Endodermal cell (in vitro differentiated cells): ENCODE measurements around the gene AFF3. TPM values are rescaled to one million over a fixed set of nuclear protein-coding genes. Genes with fewer than 3 reads are reported as not detected.
A peak's percentile ranks its signal among the peaks of the same experiment; 100 is the strongest.

Source experiments
- DNase-seq: peaks from one replicate; pipeline ENCODE4 v3.0.0-alpha.2; 2017
- H3K27ac ChIP-seq: 2 replicates; pipeline ENCODE4 v1.5.1; 2013; ENCODE audit warnings: mild to moderate bottlenecking, low read depth, low read length, moderate library complexity
- H3K27me3 ChIP-seq: 2 replicates; pipeline ENCODE4 v1.6.1; 2013; ENCODE audit warnings: mild to moderate bottlenecking, low read length, moderate library complexity; ENCODE audit not compliant: insufficient read depth, control insufficient read depth, poor library complexity, severe bottlenecking
- H3K36me3 ChIP-seq: 2 replicates; pipeline ENCODE4 v1.7.0; 2013; ENCODE audit warnings: mild to moderate bottlenecking, low read length, moderate library complexity; ENCODE audit not compliant: control insufficient read depth, insufficient read depth
- H3K4me1 ChIP-seq: one replicate; pipeline ENCODE4 v1.7.0; 2013; ENCODE audit warnings: low read length; ENCODE audit not compliant: control insufficient read depth, insufficient read depth
- H3K4me3 ChIP-seq: 2 replicates; pipeline ENCODE4 v1.5.1; 2013; ENCODE audit warnings: mild to moderate bottlenecking, low read length, moderate library complexity
- H3K9ac ChIP-seq: 2 replicates; pipeline ENCODE4 v1.6.1; 2013; ENCODE audit warnings: mild to moderate bottlenecking, low read length, moderate library complexity; ENCODE audit not compliant: poor library complexity, severe bottlenecking; ENCODE audit errors: extremely low read depth
- H3K9me3 ChIP-seq: 2 replicates; pipeline ENCODE4 v1.6.1; 2013; ENCODE audit warnings: mild to moderate bottlenecking, low read length, moderate library complexity; ENCODE audit not compliant: control insufficient read depth
- H3K27ac Mint-ChIP-seq: 2 replicates; pipeline ENCODE4 v1.8.0; 2020; ENCODE audit warnings: mixed read lengths
- H3K27me3 Mint-ChIP-seq: 2 replicates; pipeline ENCODE4 v1.8.0; 2021; ENCODE audit warnings: mild to moderate bottlenecking, mixed read lengths; ENCODE audit not compliant: insufficient read depth
- H3K36me3 Mint-ChIP-seq: 2 replicates; pipeline ENCODE4 v1.8.0; 2020; ENCODE audit warnings: low read depth, mixed read lengths
- H3K4me1 Mint-ChIP-seq: 2 replicates; pipeline ENCODE4 v1.8.0; 2020; ENCODE audit warnings: mixed read lengths
- H3K4me3 Mint-ChIP-seq: 2 replicates; pipeline ENCODE4 v1.8.0; 2020; ENCODE audit warnings: mild to moderate bottlenecking, moderate library complexity, mixed read lengths
- H3K9me3 Mint-ChIP-seq: 2 replicates; pipeline ENCODE4 v1.8.0; 2020; ENCODE audit warnings: mild to moderate bottlenecking, mixed read lengths
- WGBS, 2 experiments: methylation state at CpG; one replicate each; pipeline versions ENCODE4 v1.1.5 to v1.1.7; 2013; ENCODE audit warnings: missing lambda C conversion rate in 2 of 2, mixed read lengths in 1 of 2; ENCODE audit not compliant: insufficient coverage in 1 of 2, insufficient read length in 1 of 2; 5-methylcytosine and 5-hydroxymethylcytosine counted together
- total RNA-seq, 2 donors: library from RNA; stranded (reverse); fragmentation: NEBNext Ultra II Directional in 1 of 2; extraction: Animal tissue kit (Norgen Biotek cat#: 25700) in 1 of 2; gene quantifications; 2 replicates in 1 of 2; 3 replicates in 1 of 2; pipeline ENCODE4 v1.2.1, GENCODE V29; 2021
- TF ChIP-seq, protein P1 (sequence below): fragments of 200-600 bp; sonication (generic); conservative IDR thresholded peaks from 2 replicates; pipeline ENCODE4 v1.5.0; 2021; ENCODE audit warnings: antibody characterized with exemption, mild to moderate bottlenecking

AFF3 gene
- total RNA-seq, 2 donors from 2014 or later: 0.62 to 0.73 TPM

DNA sequence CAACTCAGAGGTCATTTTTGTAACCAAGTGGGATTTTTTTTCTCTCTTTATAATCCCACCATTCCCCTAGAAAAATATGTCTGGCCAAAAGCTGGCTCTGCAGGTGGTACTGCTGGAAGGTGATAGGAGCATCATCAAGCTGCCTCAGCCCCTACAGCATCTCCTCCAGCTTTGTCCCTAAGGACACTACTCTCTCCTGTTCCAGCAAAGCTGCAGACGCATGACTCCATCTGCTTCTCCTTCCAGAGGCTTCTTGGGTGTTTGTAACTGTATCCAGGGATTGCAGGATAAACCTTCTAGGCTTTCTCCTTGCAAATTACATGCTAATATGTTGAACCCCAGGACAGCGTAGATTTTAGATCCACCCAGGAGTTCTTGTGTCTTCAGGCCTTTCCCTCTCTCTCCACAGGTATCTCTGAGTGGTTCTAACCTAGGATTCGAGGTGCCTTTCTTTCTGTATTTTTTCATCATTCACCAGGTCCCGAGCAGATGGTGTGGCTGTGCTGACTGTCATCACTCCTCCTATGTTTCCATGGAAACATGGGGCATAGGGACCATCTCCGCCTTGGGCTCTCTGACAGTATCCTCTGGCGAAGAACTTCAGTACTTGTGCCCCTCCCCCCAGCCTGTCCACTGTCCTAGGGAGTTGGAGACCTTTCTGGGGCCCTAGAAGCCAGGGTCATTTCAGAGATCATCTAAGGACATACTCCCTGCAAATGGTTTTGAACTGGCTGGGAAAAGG lies 34.3 kb downstream of the AFF3 start:
- Mint-ChIP-seq H3K36me3 (no peaks in the 10 kb centered on the region), H3K27ac (no peak overlapping the region), H3K4me1 (peaks cover 20% of the 10 kb centered on the region), H3K4me3 (no peak overlapping the region), H3K9me3 (no peaks in the 10 kb centered on the region), H3K27me3 (peaks cover 85% of the 10 kb centered on the region)
- H3K4me3 ChIP-seq: no peak overlapping the region
- TF ChIP-seq, protein P1, sequence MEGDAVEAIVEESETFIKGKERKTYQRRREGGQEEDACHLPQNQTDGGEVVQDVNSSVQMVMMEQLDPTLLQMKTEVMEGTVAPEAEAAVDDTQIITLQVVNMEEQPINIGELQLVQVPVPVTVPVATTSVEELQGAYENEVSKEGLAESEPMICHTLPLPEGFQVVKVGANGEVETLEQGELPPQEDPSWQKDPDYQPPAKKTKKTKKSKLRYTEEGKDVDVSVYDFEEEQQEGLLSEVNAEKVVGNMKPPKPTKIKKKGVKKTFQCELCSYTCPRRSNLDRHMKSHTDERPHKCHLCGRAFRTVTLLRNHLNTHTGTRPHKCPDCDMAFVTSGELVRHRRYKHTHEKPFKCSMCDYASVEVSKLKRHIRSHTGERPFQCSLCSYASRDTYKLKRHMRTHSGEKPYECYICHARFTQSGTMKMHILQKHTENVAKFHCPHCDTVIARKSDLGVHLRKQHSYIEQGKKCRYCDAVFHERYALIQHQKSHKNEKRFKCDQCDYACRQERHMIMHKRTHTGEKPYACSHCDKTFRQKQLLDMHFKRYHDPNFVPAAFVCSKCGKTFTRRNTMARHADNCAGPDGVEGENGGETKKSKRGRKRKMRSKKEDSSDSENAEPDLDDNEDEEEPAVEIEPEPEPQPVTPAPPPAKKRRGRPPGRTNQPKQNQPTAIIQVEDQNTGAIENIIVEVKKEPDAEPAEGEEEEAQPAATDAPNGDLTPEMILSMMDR: no peak
- WGBS, 2 experiments: 75 to 85% methylated on average over 4 to 6 of the region's 6 CpGs
- H3K9ac ChIP-seq: no peak overlapping the region
- peaks cover 9% of the 10 kb centered on the region for H3K4me1 ChIP-seq
- no peaks in the 10 kb centered on the region for H3K36me3 ChIP-seq
- peaks cover 84% of the 10 kb centered on the region for H3K27me3 ChIP-seq
- peak overlapping the region; percentile 56 for H3K27ac ChIP-seq
- H3K9me3 ChIP-seq: no peaks in the 10 kb centered on the region
- peak; percentile 24 for DNase-seq

- DNase-seq: no peak
- no peak overlapping the region for H3K4me3 Mint-ChIP-seq
- Histone ChIP-seq H3K9me3 (no peaks in the 10 kb centered on the region), H3K27me3 (peaks cover 83% of the 10 kb centered on the region), H3K36me3 (no peaks in the 10 kb centered on the region), H3K9ac (no peak overlapping the region), H3K4me3 (no peak overlapping the region), H3K4me1 (peaks cover 9% of the 10 kb centered on the region), H3K27ac (no peak overlapping the region)
- H3K27me3 Mint-ChIP-seq: peaks cover 81% of the 10 kb centered on the region
- TF ChIP-seq, protein P1: no peak
- WGBS, 2 experiments: 85% methylated on average over 1 of the region's 1 CpG; no CpG with 5 or more reads in 1 of the 2 experiments
- no peaks in the 10 kb centered on the region for H3K9me3 Mint-ChIP-seq
- peaks cover 20% of the 10 kb centered on the region for H3K4me1 Mint-ChIP-seq
- H3K36me3 Mint-ChIP-seq: no peaks in the 10 kb centered on the region
- H3K27ac Mint-ChIP-seq: no peak overlapping the region
Observed at GRCh38 chr2:100107440-100107839, 35.0 kb downstream of the AFF3 start.

GRCh38 chr2:100106460-100106859 lies 35.9 kb downstream of the AFF3 start:
- Mint-ChIP-seq H3K4me3 (peak overlapping the region; percentile 52), H3K36me3 (no peaks in the 10 kb centered on the region), H3K27ac (no peak overlapping the region), H3K27me3 (peaks cover 76% of the 10 kb centered on the region), H3K9me3 (no peaks in the 10 kb centered on the region), H3K4me1 (peaks cover 20% of the 10 kb centered on the region)
- 0 to 3% methylated on average over 7 to 9 of the region's 9 CpGs for WGBS, 2 experiments
- Histone ChIP-seq H3K9me3 (no peaks in the 10 kb centered on the region), H3K4me1 (peaks cover 9% of the 10 kb centered on the region), H3K27me3 (peaks cover 78% of the 10 kb centered on the region), H3K4me3 (peak overlapping the region; percentile 77), H3K9ac (no peak overlapping the region), H3K36me3 (no peaks in the 10 kb centered on the region), H3K27ac (peak overlapping the region; percentile 81)
- TF ChIP-seq, protein P1: no peak
- peak; percentile 78 for DNase-seq
